GM19099 (cell line): ENCODE measurements around the gene VWF.

ENCODE experiments used
- POLR2A ChIP-seq: IDR thresholded peaks from 3 replicates; pipeline ENCODE4 v1.6.1; 2011; ENCODE audit warnings: low read depth; ENCODE audit not compliant: insufficient read length; ENCODE audit errors: extremely low read depth

Gene VWF

GRCh38 chr12:5914387-5915149, 209.9 kb downstream of the VWF start:
- TF ChIP-seq POLR2A = no peak

GRCh38 chr12:5913387-5913786, 211.1 kb downstream of the VWF start:
- TF ChIP-seq POLR2A = no peak

- no peak for TF ChIP-seq POLR2A
Measured at GRCh38 chr12:5912437-5913334, 211.8 kb downstream of the VWF start.

- no peak for TF ChIP-seq POLR2A
Measured at GRCh38 chr12:5912011-5912410, 212.5 kb downstream of the VWF start.

GRCh38 chr12:5910790-5911548, 213.5 kb downstream of the VWF start:
- TF ChIP-seq POLR2A = no peak

- no peak for TF ChIP-seq POLR2A
Measured at GRCh38 chr12:5909560-5909959, 214.9 kb downstream of the VWF start.

GRCh38 chr12:5908251-5908650, 216.2 kb downstream of the VWF start:
- TF ChIP-seq POLR2A = no peak

GRCh38 chr12:5907807-5908206, 216.7 kb downstream of the VWF start:
- TF ChIP-seq POLR2A = no peak

- TF ChIP-seq POLR2A = no peak
Measured at GRCh38 chr12:5905757-5906156, 218.7 kb downstream of the VWF start.

GRCh38 chr12:5904969-5905368, 219.5 kb downstream of the VWF start:
- TF ChIP-seq POLR2A = no peak

GRCh38 chr12:5904441-5904840, 220.0 kb downstream of the VWF start:
- no peak for TF ChIP-seq POLR2A

- TF ChIP-seq POLR2A = no peak
Measured at GRCh38 chr12:5902736-5903135, 221.7 kb downstream of the VWF start.

- no peak for TF ChIP-seq POLR2A
Measured at GRCh38 chr12:5901416-5901815, 223.1 kb downstream of the VWF start.

- TF ChIP-seq POLR2A = no peak
Measured at GRCh38 chr12:5900533-5901205, 223.8 kb downstream of the VWF start.

GRCh38 chr12:5900076-5900475, 224.4 kb downstream of the VWF start:
- TF ChIP-seq POLR2A = no peak
